GM10248 (cell line): ENCODE data around the gene NUDT3.
"Not testable (repeated sequence)": the region's sequence is repeated elsewhere in the genome, so short reads cannot be mapped to it uniquely, and the experiment has no call there.

Experiments
- CTCF ChIA-PET: fragments of 300-600 bp; sonication (Branson Sonifier 250); formaldehyde crosslinking; extraction: SDS; loops from one replicate; lab custom pipeline; 2021; ENCODE audit warnings: antibody characterized with exemption; lab: Yijun Ruan, JAX
- POLR2A ChIA-PET: fragments of 350-650 bp; sonication (Branson Sonifier 250); formaldehyde crosslinking; extraction: SDS; loops from one replicate; lab custom pipeline; 2020; ENCODE audit warnings: antibody characterized with exemption; lab: Yijun Ruan, JAX
- DNase-seq: peaks from one replicate; pipeline ENCODE4 v3.0.0; 2012; ENCODE audit errors: extremely low spot score
- CTCF ChIP-seq: IDR thresholded peaks from 2 replicates; pipeline ENCODE4 v1.5.1; 2012; ENCODE audit warnings: mild to moderate bottlenecking, low read depth; ENCODE audit errors: extremely low read depth, missing control alignments, control extremely low read depth

Gene NUDT3

GRCh38 chr6:34355889-34356288, 36.6 kb downstream of the NUDT3 start:
- ChIA-PET POLR2A (no interaction called here), CTCF (interaction anchor here (1.3 to 1.6 kb wide), 3 partner anchors 16 to 108 kb away, joined by 3 to 4 read pairs (median 4); no protein-coding TSS in a partner anchor)
- no peak for TF ChIP-seq CTCF
- DNase-seq = no peak

- POLR2A ChIA-PET, DNase-seq: not testable (repeated sequence)
- CTCF ChIA-PET = interaction anchor here (1.6 to 3.6 kb wide), 4 partner anchors 10 to 15 kb away, joined by 4 to 9 read pairs (median 4); no protein-coding TSS in a partner anchor
Measured at GRCh38 chr6:34354230-34354629, 38.2 kb downstream of the NUDT3 start.

GRCh38 chr6:34353530-34353929, 38.9 kb downstream of the NUDT3 start:
- DNase-seq, POLR2A ChIA-PET: not testable (repeated sequence)
- CTCF ChIA-PET = interaction anchor here (1.1 to 3.6 kb wide), 3 partner anchors 8 to 15 kb away, joined by 3 to 9 read pairs (median 4); no protein-coding TSS in a partner anchor

- ChIA-PET CTCF (interaction anchor here (0.8 to 3.6 kb wide), 5 partner anchors 9 to 44 kb away, joined by 3 to 9 read pairs (median 3); no protein-coding TSS in a partner anchor), POLR2A (no interaction called here)
- no peak for DNase-seq
- no peak for TF ChIP-seq CTCF
Measured at GRCh38 chr6:34352305-34352937, 40.0 kb downstream of the NUDT3 start.

GRCh38 chr6:34350934-34351217, 41.6 kb downstream of the NUDT3 start:
- ChIA-PET POLR2A (interaction anchor here (0.7 kb wide), 1 partner anchor 12 kb away, joined by 4 read pairs; no protein-coding TSS in a partner anchor), CTCF (interaction anchor here (1.1 to 1.7 kb wide), 3 partner anchors 9 to 101 kb away, joined by 4 to 8 read pairs (median 5); no protein-coding TSS in a partner anchor)
- no peak for DNase-seq
- TF ChIP-seq CTCF = no peak

GRCh38 chr6:34350137-34350933, 42.1 kb downstream of the NUDT3 start:
- TF ChIP-seq CTCF = no peak
- no peak for DNase-seq
- ChIA-PET CTCF (interaction anchor here (1.1 to 1.7 kb wide), 4 partner anchors 8 to 101 kb away, joined by 3 to 8 read pairs (median 4); no protein-coding TSS in a partner anchor), POLR2A (no interaction called here)

- no peak for TF ChIP-seq CTCF
- ChIA-PET CTCF (interaction anchor here (1.4 to 1.7 kb wide), 2 partner anchors 10 to 11 kb away, joined by 4 to 8 read pairs; no protein-coding TSS in a partner anchor), POLR2A (no interaction called here)
- DNase-seq = no peak
Measured at GRCh38 chr6:34349211-34349610, 43.3 kb downstream of the NUDT3 start.
